Measurements from ENCODE around the gene RCSD1. TPM values are rescaled to one million over a fixed set of nuclear protein-coding genes. Genes with fewer than 3 reads are reported as not detected.

RCSD1 gene
- total and polyA plus RNA-seq, 7 donors = 3.9 to 34.2 (median 13.7) TPM

GRCh38 chr1:167620002-167620401 lies 10.0 kb upstream of the RCSD1 start:
- TF ChIP-seq, protein P1, sequence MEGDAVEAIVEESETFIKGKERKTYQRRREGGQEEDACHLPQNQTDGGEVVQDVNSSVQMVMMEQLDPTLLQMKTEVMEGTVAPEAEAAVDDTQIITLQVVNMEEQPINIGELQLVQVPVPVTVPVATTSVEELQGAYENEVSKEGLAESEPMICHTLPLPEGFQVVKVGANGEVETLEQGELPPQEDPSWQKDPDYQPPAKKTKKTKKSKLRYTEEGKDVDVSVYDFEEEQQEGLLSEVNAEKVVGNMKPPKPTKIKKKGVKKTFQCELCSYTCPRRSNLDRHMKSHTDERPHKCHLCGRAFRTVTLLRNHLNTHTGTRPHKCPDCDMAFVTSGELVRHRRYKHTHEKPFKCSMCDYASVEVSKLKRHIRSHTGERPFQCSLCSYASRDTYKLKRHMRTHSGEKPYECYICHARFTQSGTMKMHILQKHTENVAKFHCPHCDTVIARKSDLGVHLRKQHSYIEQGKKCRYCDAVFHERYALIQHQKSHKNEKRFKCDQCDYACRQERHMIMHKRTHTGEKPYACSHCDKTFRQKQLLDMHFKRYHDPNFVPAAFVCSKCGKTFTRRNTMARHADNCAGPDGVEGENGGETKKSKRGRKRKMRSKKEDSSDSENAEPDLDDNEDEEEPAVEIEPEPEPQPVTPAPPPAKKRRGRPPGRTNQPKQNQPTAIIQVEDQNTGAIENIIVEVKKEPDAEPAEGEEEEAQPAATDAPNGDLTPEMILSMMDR (IDR thresholded peaks at IDR 0.05) = no peak
- Histone ChIP-seq H3K9me3 (no peaks in the 10 kb centered on the region), H3K27ac (no peak overlapping the region), H3K4me1 (no peaks in the 10 kb centered on the region), H3K27me3 (ENCODE audit: insufficient read depth in 3 of 3, low read length in 2 of 3) (no peaks in the 10 kb centered on the region), H3K36me3 (ENCODE audit: insufficient read depth in 1 of 2, low read depth in 1 of 2) (no peaks in the 10 kb centered on the region), H3K4me3 (no peak overlapping the region)
- intact Hi-C loops (cut with DNase I) = no loop called here
- DNase-seq (no peak), ATAC-seq (no peak)
- 70 to 78% (median 71%) methylated on average over 5 of the region's 5 CpGs for WGBS, 3 donors

- TF ChIP-seq, protein P1 (IDR thresholded peaks at IDR 0.05) = no peak
- ATAC-seq (no peak), DNase-seq (no peak)
- no peaks in the 10 kb centered on the region for H3K27me3 ChIP-seq (ENCODE audit: insufficient read depth in 3 of 3, low read length in 2 of 3)
- H3K27ac ChIP-seq = no peak overlapping the region
- no peak overlapping the region for H3K4me3 ChIP-seq
- intact Hi-C loops (cut with DNase I) = no loop called here
- H3K4me1 ChIP-seq = no peaks in the 10 kb centered on the region
- H3K9me3 ChIP-seq = no peaks in the 10 kb centered on the region
- H3K36me3 ChIP-seq (ENCODE audit: insufficient read depth in 1 of 2, low read depth in 1 of 2) = no peaks in the 10 kb centered on the region
- 89 to 92% (median 91%) methylated on average over 4 of the region's 4 CpGs for WGBS, 3 donors
These were observed 8.2 kb upstream of the RCSD1 start for GRCh38 chr1:167621780-167622313.

- Histone ChIP-seq H3K4me3 (no peak overlapping the region), H3K36me3 (ENCODE audit: insufficient read depth in 1 of 2, low read depth in 1 of 2) (no peaks in the 10 kb centered on the region), H3K4me1 (peaks cover 11% of the 10 kb centered on the region), H3K27ac (no peak overlapping the region), H3K9me3 (no peaks in the 10 kb centered on the region), H3K27me3 (ENCODE audit: insufficient read depth in 3 of 3, low read length in 2 of 3) (no peaks in the 10 kb centered on the region)
- TF ChIP-seq, protein P1 (IDR thresholded peaks at IDR 0.05) = no peak
- DNase-seq (no peak), ATAC-seq (no peak)
- 76 to 83% (median 81%) methylated on average over 3 of the region's 3 CpGs for WGBS, 3 donors
- intact Hi-C loops (cut with DNase I) = no loop called here
These were observed 6.1 kb upstream of the RCSD1 start for GRCh38 chr1:167623951-167624350.

GRCh38 chr1:167625040-167625823 lies 4.8 kb upstream of the RCSD1 start:
- H3K4me3 ChIP-seq = no peak overlapping the region
- H3K27me3 ChIP-seq (ENCODE audit: insufficient read depth in 3 of 3, low read length in 2 of 3) = no peaks in the 10 kb centered on the region
- H3K36me3 ChIP-seq (ENCODE audit: insufficient read depth in 1 of 2, low read depth in 1 of 2) = no peaks in the 10 kb centered on the region
- intact Hi-C loops (cut with DNase I) = no loop called here
- DNase-seq (no peak), ATAC-seq (no peak)
- H3K27ac ChIP-seq = no peak overlapping the region
- 97 to 100% (median 99%) methylated on average over 2 of the region's 2 CpGs for WGBS, 3 donors
- no peaks in the 10 kb centered on the region for H3K9me3 ChIP-seq
- peaks cover 11% of the 10 kb centered on the region for H3K4me1 ChIP-seq
- TF ChIP-seq, protein P1 (IDR thresholded peaks at IDR 0.05) = no peak

DNA sequence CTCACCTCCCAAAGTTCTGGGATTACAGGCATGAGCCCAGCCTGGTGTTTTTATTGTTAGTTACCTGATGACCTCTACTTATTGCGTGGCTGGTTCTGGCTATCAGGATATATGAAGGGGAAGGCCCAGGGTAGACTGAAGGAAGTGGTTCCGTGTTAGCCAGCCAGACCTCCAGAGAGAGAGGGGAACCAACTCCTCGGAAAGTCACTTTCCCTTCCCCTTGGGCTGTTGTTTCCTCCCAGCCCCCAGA lies 2.5 kb upstream of the RCSD1 start:
- 72 to 84% (median 75%) methylated on average over 3 of the region's 3 CpGs for WGBS, 3 donors

More for the DNA sequence above, 2.5 kb upstream of the RCSD1 start:
- H3K4me1 ChIP-seq = peaks cover 21% of the 10 kb centered on the region
- no peak for DNase-seq
- no peaks in the 10 kb centered on the region for H3K9me3 ChIP-seq
- intact Hi-C loops (cut with DNase I) = no loop called here
- ATAC-seq = no peak
- no peaks in the 10 kb centered on the region for H3K36me3 ChIP-seq (ENCODE audit: insufficient read depth in 1 of 2, low read depth in 1 of 2)
- H3K27me3 ChIP-seq (ENCODE audit: insufficient read depth in 3 of 3, low read length in 2 of 3) = no peaks in the 10 kb centered on the region
- peak overlapping the region; percentile 60 for H3K27ac ChIP-seq
- H3K4me3 ChIP-seq = no peak overlapping the region
- TF ChIP-seq, protein P1 (IDR thresholded peaks at IDR 0.05) = no peak
